NCI-H69 (cell line): ENCODE data around the gene CIDEA.
A peak's percentile ranks its signal among the peaks of the same experiment; 100 is the strongest.
"Not testable (repeated sequence)": the region's sequence is repeated elsewhere in the genome, so short reads cannot be mapped to it uniquely, and the experiment has no call there.

Source experiments
- DNase-seq: peaks from one replicate; lab custom pipeline; 2025; lab: John Stamatoyannopoulos, UW

The CIDEA gene

DNA sequence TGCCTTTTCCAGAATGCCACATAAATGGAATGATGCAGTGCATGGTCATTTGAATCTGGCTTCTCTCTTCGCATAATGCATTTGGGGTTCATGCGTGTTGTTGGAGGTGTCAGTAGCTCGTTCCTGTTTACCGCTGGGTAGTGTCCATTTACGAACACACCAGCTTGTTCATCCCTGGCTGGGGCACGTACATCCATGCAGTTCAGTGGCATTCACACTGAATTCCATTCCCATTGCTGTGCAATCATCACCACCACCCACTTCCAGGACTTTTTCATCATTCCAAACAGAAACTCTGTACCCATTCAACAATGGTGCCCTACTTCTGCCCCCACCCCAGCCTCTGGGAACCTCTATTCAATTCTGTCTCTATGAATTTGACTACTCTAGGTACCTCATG lies 14.7 kb upstream of the CIDEA start:
- DNase-seq: no peak

DNA sequence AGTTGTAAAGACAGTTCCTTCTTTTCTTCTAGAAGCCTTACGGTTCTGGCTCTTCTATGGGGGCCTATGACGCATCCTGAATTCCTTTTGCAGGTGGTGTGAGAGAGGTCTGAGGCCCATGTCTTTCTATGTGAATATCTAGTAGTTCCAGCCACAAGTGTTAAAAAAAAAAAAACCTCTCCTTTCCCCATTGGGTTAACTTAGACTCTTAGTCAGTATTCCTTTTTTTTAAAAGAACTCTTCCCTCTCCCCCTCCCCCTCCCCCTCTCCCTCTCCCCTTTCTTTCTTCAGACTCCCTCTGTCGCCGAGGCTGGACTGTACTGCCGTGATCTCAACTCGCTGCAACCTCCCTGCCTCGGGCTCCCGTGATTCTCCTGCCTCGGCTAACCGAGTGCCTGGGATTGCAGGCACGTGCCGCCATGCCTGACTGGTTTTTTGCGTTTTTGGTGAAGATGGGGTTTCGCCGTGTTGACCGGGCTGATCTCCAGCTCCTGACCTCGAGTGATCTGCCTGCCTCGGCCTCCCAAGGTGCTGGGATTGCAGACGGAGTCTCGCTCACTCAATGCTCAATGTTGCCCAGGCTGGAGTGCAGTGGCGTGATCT lies 11.4 kb upstream of the CIDEA start:
- no peak for DNase-seq

DNA sequence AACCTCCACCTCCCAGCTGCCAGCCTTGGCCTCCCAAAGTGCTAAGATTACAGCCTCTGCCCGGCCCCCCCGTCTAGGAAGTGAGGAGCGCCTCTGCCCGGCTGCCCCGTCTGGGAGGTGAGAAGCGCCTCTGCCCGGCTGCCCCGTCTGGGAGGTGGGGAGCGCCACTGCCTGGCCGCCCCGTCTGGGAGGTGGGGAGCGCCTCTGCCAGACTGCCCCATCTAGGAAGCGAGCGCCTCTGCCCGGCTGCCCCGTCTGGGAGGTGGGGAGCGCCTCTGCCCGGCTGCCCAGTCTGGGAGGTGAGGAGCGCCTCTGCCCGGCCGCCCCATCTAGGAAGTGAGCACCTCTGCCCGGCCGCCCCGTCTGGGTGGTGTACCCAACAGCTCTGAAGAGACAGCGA lies 10.9 kb upstream of the CIDEA start:
- not testable (repeated sequence) for DNase-seq

DNA sequence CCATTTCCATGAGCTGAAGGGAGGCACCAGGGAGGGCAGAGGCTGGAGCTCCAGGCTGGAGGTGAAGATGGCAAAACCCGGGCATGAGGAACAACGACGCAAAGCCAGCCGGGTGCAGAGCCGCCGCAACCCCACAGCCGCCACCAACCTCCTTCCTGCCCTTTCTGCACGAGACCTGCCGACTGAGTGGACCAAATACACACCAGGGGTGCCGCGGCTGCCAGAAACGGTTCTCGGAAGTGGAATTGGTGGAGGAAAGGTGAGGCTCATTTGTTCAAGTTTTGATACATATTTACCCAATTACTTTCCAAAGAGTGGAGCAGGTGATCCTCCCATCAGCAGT lies 8.4 kb upstream of the CIDEA start:
- DNase-seq: no peak

DNA sequence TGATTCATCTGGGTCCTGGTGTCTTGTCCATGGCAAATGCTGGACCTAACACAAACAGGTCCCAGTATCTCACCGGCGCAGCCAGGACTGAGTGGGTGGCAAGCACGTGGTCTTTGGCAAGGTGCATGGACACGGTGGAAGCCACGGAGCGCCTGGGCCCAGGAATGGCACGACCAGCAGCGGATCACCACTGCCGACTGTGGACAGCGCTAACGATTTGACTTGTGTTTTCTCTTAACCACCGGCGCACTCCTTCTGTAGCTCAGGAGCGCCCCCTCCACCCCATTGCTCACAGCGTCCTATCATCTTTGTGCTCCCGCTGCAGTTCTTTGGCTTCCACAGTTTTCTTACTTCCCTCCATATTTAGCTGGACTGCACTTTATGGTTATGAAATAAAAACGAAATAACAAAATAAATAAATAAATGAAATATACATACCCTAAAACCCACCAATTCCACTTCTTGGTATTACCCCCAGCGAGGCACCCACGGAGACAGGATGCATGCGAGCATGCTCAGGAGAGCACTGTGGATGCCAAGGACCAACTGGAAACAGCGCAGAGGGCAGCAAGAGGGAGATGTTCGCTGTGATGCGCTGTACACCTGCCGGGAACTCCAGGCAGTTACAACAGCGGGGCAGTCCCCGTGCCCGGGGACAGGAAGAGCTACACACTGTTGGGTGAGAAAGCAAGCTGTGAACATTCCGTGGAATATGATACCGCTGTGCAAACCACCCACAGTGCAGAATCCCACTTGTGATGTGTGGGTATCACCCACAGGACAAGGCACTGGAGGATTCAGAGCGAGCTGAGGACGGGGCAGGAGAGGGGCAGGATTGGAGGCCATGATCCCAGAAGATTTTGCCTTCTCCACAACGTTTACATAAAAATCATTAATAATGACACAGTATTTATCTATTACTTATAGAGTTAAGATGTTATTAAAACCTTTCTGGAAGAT lies 7.0 kb upstream of the CIDEA start:
- DNase-seq: no peak

DNA sequence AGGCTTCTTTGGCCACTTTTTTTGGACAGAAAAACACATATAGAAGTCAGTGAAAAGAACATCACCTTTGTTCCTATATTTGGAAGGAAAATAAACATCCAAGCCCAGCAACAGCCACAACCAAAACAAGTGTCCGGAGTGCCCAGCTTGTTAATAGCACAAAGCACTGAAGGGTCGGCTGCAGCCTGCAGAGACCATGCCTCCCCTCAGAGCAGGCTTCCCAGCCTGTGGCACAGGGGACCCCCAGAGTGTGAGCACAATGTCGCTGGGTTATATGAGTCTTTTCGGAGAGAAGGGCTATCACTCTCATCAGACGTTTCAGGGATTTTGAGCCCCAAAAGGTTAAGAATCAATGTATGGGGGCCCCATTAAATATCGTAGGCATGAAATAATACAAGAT lies 6.2 kb upstream of the CIDEA start:
- DNase-seq: no peak

DNA sequence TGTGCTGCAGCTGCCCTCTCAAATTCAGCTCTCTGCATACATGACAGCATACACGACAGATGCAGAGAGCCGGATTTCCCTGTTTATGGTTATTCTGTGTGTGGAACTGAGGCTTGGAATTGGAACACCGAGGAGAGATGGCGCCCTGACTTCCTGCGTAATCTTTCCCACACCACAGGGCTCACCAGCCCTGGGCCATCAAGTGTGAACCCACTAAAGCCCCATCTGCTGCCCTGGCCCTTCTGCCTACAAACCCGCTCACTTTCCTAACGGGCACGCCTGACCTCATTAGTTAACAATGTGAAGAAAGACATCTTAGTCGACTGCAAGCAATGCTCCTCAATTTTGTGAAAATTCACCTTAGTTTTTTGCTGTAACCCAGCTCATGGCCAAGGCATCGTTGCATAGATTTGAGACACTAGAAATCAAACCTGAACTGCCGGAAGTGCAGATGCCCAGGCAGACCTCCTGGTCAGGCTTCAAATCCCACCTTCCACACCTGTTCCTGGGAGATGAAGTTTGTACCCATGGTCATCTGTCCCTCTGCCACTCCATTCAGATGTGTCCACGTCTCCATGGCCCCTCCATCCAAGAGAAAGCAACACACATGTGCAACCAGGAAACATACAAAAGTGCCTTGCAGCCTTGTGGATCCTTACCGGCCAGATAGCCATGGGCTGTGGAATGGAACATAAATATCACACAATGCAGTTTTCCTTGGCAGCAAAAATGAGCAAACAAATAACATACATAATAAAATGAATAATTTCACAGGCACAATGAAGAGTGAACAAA lies 5.0 kb upstream of the CIDEA start:
- DNase-seq: no peak

DNA sequence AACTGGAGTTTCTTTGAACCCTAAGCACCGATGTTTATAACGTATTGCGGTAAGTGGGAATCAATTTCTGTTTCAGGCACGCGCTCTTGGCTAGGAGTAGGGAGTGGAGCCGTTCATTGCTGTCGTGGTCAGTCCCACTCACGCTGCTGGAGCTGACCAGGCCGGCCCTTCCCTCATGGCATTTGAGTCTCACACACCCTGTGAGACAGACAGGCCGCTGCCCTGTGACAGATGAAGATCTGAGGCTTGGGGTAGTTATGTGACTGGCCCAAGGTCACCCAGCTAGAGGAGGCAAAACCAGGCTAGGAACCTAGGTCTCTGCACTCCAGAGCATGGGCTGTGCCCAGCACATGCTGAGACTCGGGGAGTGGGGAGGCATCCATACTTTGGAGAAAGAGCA lies 2.9 kb upstream of the CIDEA start:
- no peak for DNase-seq

DNA sequence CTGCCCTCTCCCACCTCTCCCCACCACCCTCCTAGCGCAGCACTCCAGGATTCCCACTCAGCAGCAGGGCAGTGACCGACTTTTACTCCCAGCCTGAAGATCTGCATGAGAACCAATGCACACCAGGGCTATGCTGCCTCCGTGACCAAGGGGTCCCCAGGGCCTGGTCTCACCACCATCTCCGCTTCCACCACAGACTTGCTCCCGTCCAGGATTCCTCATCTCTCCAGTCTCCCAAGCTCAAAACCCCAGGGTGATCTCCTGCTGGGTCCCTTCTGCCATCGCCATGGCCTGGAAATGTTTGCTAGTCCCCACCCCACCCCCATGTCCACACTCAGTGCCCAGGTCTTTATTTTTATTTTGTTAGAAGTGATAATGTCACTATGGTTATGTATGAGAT lies 2.1 kb upstream of the CIDEA start:
- DNase-seq: no peak

DNA sequence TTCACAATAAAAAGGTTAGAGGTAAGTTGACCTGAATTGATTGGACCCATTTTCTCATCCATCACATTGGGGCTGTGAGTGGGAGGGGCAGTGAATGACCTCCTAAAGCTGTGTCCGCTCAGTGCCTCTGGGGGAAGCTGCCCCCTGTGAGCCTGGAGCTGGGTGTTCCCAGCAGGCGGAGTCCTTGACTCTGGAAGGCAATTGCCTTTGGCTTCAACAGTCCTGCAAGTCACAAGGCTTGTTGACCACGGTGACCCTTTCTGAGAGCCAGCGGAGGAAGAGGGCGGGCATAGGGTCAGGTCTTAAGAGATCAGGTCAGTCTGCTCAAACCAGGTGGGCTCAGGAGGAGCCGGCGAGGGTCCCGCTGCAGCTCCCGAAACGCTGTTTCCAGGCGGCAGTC lies 1.1 kb upstream of the CIDEA start:
- no peak for DNase-seq

DNA sequence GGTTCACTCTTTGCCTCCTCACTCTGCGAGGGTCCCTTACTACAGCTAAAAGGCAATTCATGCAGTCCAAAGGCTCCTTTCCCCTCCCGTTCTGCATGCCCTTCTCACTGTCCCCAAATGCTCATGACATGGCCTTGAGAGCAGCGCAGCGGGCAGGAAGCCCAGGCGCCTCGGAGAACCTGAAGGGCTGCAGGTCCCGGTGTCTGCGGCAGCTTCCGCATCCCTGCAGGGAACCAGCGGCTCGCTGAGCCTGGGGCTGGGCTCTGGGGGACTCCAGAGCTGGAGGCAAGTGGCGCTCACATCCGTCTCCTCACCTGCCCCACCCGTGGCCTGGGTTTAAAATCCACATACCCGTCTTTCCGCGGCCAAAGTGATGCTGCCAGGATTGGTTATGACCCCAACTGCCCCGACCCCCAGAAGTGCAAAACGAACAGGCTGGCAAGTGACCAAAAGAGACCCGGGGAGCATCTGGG lies 462 bp upstream of the CIDEA start:
- peak; percentile 35 for DNase-seq

DNA sequence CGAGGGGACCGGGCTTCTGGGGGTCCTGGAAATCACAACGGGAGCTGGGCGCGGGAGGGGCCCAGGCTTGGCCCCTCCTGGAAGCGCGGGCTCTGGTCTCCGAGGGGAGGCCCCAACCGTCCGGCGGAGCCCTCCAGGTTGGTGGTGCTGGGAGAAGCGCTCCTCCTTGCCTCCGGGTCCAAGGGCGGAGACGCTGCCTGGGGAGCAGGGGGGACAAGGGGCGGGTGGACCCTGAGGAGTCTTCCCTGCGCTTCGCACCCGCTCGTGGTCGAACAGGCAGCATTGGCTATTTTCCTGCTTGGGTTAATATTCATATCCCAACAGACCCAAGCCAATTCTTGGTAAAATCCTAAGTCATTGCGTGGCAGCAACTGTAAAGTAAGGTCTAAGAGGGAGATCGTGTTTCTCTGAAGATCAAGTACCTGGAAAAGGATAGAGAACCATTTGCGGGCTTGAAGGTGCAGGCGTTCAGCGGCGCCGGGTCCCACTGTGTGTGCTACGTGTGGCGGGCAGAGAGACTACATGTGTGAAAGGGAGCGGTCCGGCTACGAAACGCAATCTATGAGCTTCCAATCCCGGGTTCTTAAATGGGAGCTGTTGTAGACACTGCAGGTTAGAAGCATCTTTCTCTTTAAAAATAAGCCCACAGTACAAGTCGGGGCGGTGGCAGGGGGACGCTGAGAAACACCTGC lies 805 bp downstream of the CIDEA start:
- no peak for DNase-seq

DNA sequence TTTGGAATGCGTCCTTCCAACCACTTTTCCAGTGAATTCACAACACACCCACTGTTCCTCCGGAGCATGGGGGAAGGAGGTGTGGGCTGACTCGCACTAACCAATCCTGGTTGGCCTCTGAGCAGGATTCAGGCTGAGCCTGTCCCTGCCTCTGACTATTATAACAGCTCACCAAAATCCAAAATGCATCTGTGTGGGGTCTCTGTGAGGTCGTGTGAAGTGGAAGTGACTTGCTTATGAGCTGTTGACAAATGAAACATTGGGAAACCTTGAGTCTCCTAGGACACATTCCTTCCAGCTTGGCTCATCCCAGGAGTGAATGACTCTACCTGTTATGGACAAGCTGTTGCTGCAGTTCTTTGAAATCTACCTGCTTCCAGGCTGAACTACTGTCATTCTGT lies 1.5 kb downstream of the CIDEA start:
- DNase-seq: no peak

DNA sequence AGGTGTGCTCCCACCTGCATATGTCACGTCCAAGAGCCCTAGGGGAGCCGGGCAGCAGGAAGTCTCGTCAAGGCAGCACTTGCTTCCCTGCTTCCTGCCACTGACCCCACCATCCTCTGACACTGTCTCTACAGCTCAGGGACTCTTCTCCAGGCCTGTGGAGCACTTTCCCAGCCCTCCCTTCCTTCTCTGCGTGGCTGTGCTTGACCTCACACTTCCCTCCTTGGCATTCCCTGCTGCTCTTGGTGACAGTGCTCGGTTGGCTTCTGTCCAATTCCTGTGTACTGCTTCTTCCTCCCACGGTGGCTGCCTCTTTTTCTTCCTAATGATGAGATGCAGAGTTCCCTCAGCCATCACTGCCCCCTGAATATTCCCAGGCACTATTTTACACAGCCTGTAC lies 2.8 kb downstream of the CIDEA start:
- DNase-seq: peak; percentile 62

DNA sequence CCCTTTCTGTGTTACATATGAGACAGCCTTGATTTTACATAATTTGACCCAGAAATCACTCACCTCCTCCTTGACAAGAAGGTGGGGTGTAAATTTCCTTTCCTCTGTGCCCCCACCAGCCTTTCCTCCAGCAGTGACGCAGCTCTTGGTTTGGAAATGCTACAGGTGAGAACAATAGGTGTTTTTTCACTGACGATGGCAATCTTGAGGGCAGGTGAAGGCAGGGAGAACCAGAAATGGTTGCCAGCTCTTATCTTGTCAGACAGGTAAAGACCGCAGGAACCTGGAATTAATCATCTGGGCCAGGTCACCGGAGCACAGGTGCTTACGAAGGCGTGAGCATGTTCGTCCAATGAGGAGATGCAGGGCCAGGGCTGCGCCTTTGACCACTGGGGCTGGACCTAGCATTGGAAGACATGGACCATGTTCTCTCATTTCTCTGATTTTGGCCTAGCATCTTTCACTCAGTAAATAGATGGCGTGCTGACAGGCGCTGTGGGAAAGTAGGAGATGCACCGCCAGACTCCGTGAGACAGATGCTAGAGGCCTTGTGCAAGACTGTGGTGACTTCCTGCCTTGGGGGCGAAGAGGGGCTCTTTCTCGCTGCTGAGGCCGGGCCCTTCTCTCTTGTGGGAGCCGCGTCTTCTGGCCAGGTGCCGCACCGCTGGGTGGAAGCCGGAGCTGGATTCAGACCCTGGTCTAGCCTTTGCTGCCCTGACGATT lies 4.0 kb downstream of the CIDEA start:
- DNase-seq: no peak

DNA sequence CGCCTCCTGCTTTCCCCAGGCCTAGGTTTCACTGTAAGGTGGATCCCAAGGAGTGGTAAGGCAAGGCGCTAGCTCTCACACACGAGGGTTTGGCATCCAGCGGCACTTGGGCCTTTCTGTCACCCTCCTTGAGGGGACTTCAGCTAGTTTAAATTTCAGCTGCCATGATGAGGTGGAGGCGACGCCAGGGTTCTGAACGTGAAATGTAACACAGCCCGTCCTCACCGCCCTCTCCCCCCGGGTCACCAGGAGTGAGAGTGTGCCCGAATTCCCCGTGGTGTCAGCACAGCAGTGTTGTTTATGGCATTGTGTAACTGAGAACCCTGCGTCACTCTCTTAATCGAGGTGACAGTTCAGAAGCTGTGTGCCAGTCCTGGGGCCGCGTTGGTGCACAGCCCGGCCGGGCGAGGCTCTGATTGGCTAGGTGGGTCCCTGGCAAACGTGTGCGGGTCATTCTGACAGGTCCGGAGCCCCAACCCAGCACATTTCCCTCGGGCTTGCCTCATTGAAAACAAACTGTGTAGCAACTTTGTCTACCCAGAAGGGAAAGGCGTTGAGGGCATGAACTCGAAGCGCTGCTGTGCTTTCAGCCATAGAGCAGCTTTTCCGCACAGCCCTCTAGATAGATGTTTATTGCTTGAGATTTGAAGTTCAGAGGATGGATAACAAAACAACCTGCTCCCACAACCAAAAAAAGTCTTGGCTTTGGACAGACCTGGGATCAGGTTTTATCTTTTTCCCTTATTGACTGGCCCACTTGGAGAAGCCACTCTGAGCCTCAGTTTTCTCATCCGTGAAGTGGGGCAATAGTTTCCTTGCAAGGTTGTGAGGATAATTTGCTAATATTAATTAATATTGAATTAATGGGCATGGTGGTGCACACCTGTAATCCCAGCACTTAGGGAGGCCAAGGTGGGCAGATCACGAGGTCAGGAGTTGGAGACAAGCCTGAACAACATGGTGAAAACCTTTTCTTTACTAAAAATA lies 4.9 kb downstream of the CIDEA start:
- no peak for DNase-seq

DNA sequence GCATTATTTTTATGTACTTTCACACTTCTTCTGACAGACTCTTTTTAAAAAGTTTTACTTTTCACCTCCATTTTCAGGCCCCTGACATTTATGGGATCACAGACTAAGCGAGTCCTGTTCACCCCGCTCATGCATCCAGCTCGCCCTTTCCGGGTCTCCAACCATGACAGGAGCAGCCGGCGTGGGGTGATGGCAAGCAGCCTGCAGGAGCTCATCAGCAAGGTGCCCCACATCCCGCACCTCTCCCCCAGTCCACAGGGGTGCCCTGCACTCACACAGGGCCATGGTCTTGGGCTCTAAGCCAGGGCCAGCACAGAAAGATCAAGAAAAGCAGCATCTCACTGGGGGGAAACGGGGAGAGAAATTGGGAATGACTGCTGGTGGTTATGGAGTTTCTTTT lies 8.6 kb downstream of the CIDEA start:
- no peak for DNase-seq

DNA sequence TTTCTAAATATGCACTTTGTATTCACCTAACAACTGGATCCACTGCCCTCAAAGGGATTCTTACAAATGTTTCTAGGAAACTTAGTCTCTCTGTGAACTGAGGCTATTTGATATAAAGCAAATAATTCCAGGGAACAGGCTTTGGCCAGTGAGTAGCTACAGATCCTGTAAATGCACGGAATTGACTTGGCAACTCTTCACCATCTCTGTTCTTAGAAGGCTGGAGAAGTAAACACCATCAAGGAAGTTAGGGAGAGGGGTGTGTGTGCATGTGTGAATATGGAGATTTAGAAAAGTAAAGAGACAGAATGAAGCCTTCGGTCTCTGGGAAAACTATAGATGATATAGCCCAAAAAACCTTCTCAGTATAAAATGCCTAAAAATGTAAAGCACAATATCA lies 10.7 kb downstream of the CIDEA start:
- no peak for DNase-seq

DNA sequence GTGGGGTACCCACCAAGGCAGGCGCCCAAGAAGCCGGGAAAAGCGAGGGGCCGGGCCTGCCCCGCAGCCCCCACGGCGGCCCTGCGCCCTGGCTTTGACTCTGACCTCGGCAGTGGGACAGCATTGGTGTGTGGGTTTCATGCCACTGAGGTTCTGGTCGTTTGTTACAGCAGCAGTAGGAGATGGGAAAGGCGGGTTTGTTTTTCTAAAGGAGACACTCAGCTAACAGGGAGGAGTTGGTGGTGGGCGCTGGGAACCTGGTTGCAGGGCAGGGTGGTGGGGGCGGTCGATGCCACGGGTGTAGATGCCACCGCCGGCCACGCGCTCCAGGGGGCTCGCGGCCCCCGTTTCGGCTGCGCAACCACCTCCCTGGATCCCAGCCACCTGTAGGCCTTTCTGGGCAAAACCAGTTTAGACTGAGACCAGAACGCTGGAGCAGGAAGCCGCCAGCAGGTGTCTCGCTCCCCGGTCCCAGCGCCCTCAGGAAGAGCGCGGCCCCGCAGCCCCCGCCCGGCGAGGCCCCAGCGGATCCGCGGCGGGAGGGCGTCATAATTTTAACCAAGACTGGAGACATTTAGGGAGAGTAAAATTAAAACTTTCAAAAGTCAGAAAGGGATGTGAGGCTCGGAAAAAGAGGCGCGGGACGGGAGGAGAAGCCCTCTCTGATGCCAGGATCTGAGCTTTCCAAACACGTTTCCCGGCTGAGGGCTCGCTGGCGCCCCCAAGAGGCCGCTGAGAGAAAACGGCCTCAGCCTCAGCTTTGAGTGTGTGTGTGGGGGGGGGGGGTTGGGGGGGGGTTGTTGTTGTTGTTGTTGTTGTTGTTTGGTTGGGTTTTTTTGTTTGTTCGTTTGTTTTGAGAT lies 17.4 kb downstream of the CIDEA start:
- DNase-seq: peak; percentile 89
